Stimulated activated naive CD8-positive, alpha-beta T cell treated with anti-CD3 and anti-CD28 coated beads, Interleukin-15, Interleukin-2, amounts not matched to agents 100 ng/mL and 50 ng/mL, for 24 hours (primary cell): Measurements from ENCODE around the gene TCF4.

Source experiments
- H3K27ac Mint-ChIP-seq: one replicate; pipeline ENCODE4 v1.8.0; 2021; ENCODE audit warnings: mild to moderate bottlenecking, mixed read lengths
- H3K27me3 Mint-ChIP-seq: one replicate; pipeline ENCODE4 v1.8.0; 2021; ENCODE audit warnings: mixed read lengths
- H3K36me3 Mint-ChIP-seq: one replicate; pipeline ENCODE4 v1.8.0; 2021; ENCODE audit warnings: low read depth, mixed read lengths
- H3K4me1 Mint-ChIP-seq: one replicate; pipeline ENCODE4 v1.8.0; 2021; ENCODE audit warnings: low read depth, mixed read lengths
- H3K4me3 Mint-ChIP-seq: one replicate; pipeline ENCODE4 v1.8.0; 2021; ENCODE audit warnings: mild to moderate bottlenecking, mixed read lengths
- H3K9me3 Mint-ChIP-seq: one replicate; pipeline ENCODE4 v1.8.0; 2021; ENCODE audit warnings: mixed read lengths

Gene TCF4

DNA sequence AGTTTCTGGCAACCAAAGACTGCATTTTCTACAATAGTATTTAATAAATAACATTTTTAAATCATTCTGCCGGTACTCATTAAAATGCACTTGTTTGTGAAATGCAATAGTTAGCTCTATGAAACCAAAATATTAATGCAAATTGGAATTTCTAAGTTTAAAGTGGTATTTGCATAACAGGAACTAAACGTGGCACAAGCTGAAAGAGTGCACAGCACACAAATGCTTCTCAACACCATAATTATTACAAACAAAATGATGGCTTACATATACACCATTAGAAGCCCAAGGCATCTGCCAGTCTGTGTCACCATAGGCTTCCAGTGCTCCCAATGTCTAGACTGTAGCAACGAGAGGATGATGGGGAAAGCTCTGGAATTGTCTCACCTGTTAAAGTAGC, 280.5 kb downstream of the TCF4 start:
- no peak overlapping the region for H3K4me3 Mint-ChIP-seq
- peaks cover 4% of the 10 kb centered on the region for H3K9me3 Mint-ChIP-seq
- H3K27ac Mint-ChIP-seq: no peak overlapping the region
- H3K4me1 Mint-ChIP-seq: peaks cover 6% of the 10 kb centered on the region
- no peaks in the 10 kb centered on the region for H3K36me3 Mint-ChIP-seq
- no peaks in the 10 kb centered on the region for H3K27me3 Mint-ChIP-seq

DNA sequence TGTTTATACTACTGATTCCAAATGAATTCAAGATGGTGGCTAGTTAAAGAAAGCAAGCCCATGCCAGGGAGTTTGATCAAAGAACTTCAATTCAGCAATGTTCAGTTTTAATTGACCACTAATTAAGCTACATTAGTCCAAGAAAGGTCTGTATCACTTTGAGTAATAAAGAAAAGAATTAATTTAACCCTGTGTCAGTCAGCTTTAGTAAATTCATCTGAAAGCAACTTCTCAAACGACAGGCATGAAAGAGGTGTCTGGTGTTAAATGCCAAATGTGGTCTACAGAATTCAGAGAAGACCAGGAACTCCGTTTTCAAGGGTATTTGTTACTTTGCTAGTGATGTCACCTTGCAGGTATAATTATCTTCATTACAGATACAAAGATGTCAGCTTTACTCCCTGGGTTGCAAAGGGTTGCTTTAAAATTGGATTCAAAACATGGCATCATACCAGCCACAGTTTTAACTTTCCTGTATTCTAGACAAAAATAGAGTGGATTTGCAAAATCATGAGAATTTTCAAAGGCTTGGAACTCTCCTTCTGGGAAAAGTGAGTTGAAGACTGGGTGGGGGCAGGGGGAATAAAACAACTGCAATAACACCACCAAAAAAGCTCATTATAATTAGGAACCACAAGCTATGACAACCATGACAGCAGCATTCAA, 281.5 kb downstream of the TCF4 start:
- H3K27ac Mint-ChIP-seq: no peak overlapping the region
- H3K4me1 Mint-ChIP-seq: peaks cover 6% of the 10 kb centered on the region
- no peaks in the 10 kb centered on the region for H3K27me3 Mint-ChIP-seq
- H3K4me3 Mint-ChIP-seq: no peak overlapping the region
- peaks cover 4% of the 10 kb centered on the region for H3K9me3 Mint-ChIP-seq
- H3K36me3 Mint-ChIP-seq: no peaks in the 10 kb centered on the region

DNA sequence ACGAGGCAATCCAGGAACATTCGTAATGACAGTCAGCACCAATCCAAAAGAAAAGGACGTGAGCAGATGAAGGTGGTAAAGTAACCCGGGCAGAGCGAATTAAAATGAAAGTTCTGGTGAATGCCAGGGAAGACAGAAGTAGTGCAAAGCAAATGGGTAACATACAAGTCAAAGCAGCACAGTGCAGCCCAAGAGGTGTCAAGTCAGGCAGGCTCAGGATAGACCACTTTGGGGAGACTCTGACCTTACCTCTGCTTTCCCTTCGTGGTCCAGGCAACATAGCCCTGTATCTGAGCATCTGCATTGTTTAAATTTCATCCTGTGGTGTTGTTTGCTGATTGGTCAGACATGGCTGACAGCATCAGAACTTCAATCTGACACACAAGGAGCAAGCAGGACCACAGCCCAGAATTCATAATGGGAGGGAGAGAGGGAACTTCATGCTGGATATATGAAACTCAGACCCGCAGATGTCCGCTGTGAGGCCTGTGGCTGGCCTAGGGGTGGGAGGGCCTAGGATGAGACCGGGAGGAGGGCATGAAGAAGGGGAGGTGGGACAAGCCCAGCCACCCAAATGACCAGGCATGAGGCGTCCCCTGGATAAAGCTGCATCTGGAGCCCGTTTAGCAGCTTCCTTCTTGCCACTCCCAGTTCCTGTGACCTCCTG, 285.7 kb downstream of the TCF4 start:
- no peaks in the 10 kb centered on the region for H3K27me3 Mint-ChIP-seq
- no peaks in the 10 kb centered on the region for H3K9me3 Mint-ChIP-seq
- no peaks in the 10 kb centered on the region for H3K36me3 Mint-ChIP-seq
- H3K27ac Mint-ChIP-seq: no peak overlapping the region
- peaks cover 11% of the 10 kb centered on the region for H3K4me1 Mint-ChIP-seq
- H3K4me3 Mint-ChIP-seq: no peak overlapping the region

- Mint-ChIP-seq H3K36me3 (no peaks in the 10 kb centered on the region), H3K9me3 (no peaks in the 10 kb centered on the region), H3K27ac (no peak overlapping the region), H3K4me1 (peaks cover 13% of the 10 kb centered on the region), H3K27me3 (no peaks in the 10 kb centered on the region), H3K4me3 (no peak overlapping the region)
These were observed 286.2 kb downstream of the TCF4 start for GRCh38 chr18:55301824-55302166.

- Mint-ChIP-seq H3K27ac (no peak overlapping the region), H3K9me3 (no peaks in the 10 kb centered on the region), H3K36me3 (no peaks in the 10 kb centered on the region), H3K4me1 (peaks cover 13% of the 10 kb centered on the region), H3K4me3 (no peak overlapping the region), H3K27me3 (no peaks in the 10 kb centered on the region)
These were observed 287.0 kb downstream of the TCF4 start for GRCh38 chr18:55300936-55301531.

DNA sequence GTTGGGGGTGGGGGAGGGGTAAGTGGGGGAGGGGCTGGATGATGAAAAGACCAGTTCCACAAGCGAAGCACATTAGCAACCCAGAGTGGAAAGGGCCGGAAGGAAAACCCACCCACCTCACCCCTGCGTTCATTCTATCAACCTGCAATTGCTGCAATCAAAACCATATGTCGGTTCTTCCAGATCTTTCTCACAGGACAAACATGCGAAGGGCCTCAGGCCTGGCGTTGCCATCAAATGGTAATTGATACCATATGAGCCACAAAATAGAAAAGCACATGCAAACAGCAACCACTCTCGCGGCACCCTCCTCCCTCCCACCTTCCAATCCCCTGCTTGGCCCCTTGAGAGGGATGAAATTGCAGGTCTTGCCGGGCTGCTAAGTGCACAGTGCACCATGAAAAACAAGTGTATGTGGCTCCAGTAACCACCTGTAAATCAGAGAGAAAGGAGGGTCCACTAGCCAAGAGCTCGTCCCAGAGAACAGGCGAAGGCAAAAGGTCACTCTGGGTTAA, 287.5 kb downstream of the TCF4 start:
- H3K9me3 Mint-ChIP-seq: no peaks in the 10 kb centered on the region
- H3K4me1 Mint-ChIP-seq: peaks cover 8% of the 10 kb centered on the region
- H3K27me3 Mint-ChIP-seq: no peaks in the 10 kb centered on the region
- no peak overlapping the region for H3K4me3 Mint-ChIP-seq
- H3K27ac Mint-ChIP-seq: no peak overlapping the region
- no peaks in the 10 kb centered on the region for H3K36me3 Mint-ChIP-seq

- no peaks in the 10 kb centered on the region for H3K27me3 Mint-ChIP-seq
These were observed 291.2 kb downstream of the TCF4 start for GRCh38 chr18:55296778-55297177.

GRCh38 chr18:55296115-55296514, 291.9 kb downstream of the TCF4 start:
- H3K27me3 Mint-ChIP-seq: no peaks in the 10 kb centered on the region
- no peaks in the 10 kb centered on the region for H3K9me3 Mint-ChIP-seq
- no peaks in the 10 kb centered on the region for H3K36me3 Mint-ChIP-seq
- peaks cover 8% of the 10 kb centered on the region for H3K4me1 Mint-ChIP-seq
- H3K4me3 Mint-ChIP-seq: no peak overlapping the region
- no peak overlapping the region for H3K27ac Mint-ChIP-seq

More at GRCh38 chr18:55296778-55297177, 291.2 kb downstream of the TCF4 start:
- Mint-ChIP-seq H3K4me3 (no peak overlapping the region), H3K4me1 (peaks cover 8% of the 10 kb centered on the region), H3K36me3 (no peaks in the 10 kb centered on the region), H3K9me3 (no peaks in the 10 kb centered on the region), H3K27ac (no peak overlapping the region)

- no peak overlapping the region for H3K27ac Mint-ChIP-seq
- H3K27me3 Mint-ChIP-seq: no peaks in the 10 kb centered on the region
- H3K4me3 Mint-ChIP-seq: no peak overlapping the region
- H3K36me3 Mint-ChIP-seq: no peaks in the 10 kb centered on the region
- H3K9me3 Mint-ChIP-seq: no peaks in the 10 kb centered on the region
- H3K4me1 Mint-ChIP-seq: peaks cover 3% of the 10 kb centered on the region
These were observed 297.1 kb downstream of the TCF4 start for GRCh38 chr18:55290898-55291297.

GRCh38 chr18:55289775-55290174, 298.2 kb downstream of the TCF4 start:
- Mint-ChIP-seq H3K4me1 (peaks cover 3% of the 10 kb centered on the region), H3K4me3 (no peak overlapping the region), H3K9me3 (no peaks in the 10 kb centered on the region), H3K36me3 (no peaks in the 10 kb centered on the region), H3K27me3 (no peaks in the 10 kb centered on the region), H3K27ac (no peak overlapping the region)

DNA sequence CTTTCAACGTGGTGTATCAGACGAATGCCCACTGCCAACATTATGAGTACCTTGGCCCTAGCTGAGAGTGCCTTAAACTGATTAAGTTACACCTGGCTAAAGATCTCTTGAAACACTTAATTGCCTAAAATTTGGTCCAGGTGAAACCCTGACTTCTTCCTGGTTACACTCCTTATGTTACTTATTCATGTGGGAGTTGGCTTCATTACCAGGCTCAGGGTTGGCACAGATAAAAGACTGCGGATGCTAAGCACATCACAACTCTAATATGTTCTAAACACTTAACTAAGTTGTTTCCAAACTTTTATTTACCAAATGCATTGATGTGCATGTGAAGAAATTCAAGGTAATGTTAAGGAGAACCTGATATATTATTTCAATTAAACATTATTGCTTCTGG, 298.9 kb downstream of the TCF4 start:
- Mint-ChIP-seq H3K4me1 (peaks cover 3% of the 10 kb centered on the region), H3K4me3 (no peak overlapping the region), H3K27me3 (no peaks in the 10 kb centered on the region), H3K36me3 (no peaks in the 10 kb centered on the region), H3K9me3 (no peaks in the 10 kb centered on the region), H3K27ac (no peak overlapping the region)

DNA sequence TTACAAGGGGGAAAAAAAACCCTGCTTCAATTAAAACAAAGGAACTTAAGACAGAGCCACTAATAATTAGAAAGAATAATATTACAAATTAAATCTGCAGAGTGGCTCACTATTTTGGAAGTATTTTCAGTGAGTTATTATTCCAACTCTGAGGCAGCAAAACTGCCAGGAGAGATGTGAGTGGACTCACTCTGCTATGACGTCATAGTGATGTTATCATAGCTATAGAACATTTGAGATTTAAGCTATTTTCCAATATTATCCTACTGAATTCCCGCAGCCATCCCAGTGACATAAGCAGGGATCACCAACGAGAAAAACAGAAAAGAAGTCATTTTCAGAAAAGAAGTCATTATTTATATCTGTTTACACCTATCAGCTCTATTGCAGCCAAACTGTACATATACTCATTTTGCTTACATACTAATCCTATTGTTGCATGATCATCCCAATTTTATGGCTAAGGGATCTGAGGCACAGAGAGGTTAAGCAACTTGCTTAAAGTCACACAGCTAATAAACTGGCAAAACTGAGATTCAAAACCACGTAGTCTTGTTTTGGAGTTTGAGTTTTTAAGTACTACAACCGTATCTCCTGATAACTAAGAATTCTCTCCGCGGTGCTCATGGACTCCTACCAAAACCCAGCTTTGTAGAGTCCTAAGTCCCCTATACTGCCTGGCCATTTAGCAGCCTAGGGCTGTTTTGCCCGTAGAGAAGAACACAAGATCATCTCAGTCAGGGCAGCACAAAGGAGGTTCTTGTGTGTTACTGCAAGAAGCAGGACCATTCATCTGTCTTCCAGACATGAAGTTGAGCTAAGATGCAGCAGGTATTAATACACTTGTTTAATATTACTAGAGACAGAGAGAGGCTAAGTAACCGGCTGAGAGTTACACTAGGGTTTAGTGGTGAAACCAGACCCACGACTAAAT, 299.8 kb downstream of the TCF4 start:
- H3K27me3 Mint-ChIP-seq: no peaks in the 10 kb centered on the region
- H3K36me3 Mint-ChIP-seq: no peaks in the 10 kb centered on the region
- H3K4me3 Mint-ChIP-seq: no peak overlapping the region
- H3K4me1 Mint-ChIP-seq: peaks cover 3% of the 10 kb centered on the region
- H3K27ac Mint-ChIP-seq: no peak overlapping the region
- H3K9me3 Mint-ChIP-seq: no peaks in the 10 kb centered on the region

GRCh38 chr18:55287149-55287806, 300.7 kb downstream of the TCF4 start:
- no peaks in the 10 kb centered on the region for H3K27me3 Mint-ChIP-seq
- H3K36me3 Mint-ChIP-seq: no peaks in the 10 kb centered on the region
- no peak overlapping the region for H3K27ac Mint-ChIP-seq
- no peak overlapping the region for H3K4me3 Mint-ChIP-seq
- no peaks in the 10 kb centered on the region for H3K9me3 Mint-ChIP-seq
- H3K4me1 Mint-ChIP-seq: peaks cover 3% of the 10 kb centered on the region

DNA sequence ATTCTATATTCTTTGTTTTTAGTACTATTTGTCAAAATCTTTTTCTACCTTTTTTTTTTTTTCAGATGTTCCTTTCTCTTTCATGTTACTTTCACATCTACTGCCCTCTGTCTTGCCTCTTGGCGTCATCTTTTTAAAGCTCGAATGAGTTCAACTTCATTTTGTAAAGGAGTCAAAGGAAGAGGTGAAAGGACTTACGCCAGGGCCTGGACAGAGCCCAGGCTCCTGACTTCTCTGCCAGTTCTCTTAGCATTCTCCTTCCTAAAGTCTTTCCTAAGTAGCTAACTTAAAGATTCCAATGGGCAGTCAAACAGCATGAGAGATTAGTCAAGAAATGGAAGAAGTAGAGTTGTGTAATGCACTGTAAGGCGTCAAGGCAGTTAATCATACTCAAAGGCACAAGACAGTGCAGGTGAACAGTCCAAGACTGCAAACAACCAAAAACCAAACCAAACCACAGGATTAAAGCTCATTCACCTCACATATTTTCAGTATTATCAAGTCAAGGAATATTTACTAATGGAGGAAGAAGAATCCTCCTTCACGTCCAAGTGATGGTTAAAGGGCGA, 301.7 kb downstream of the TCF4 start:
- no peak overlapping the region for H3K4me3 Mint-ChIP-seq
- peaks cover 3% of the 10 kb centered on the region for H3K4me1 Mint-ChIP-seq
- no peaks in the 10 kb centered on the region for H3K9me3 Mint-ChIP-seq
- no peaks in the 10 kb centered on the region for H3K27me3 Mint-ChIP-seq
- no peaks in the 10 kb centered on the region for H3K36me3 Mint-ChIP-seq
- no peak overlapping the region for H3K27ac Mint-ChIP-seq
